Panc1 (cell line): ENCODE measurements around the gene UBE2D4.
"Not testable (repeated sequence)": the region's sequence is repeated elsewhere in the genome, so short reads cannot be mapped to it uniquely, and the experiment has no call there.

Source experiments
- CTCF ChIP-seq: fragments of 450-650 bp; IDR thresholded peaks from 2 replicates; pipeline ENCODE4 v1.5.1; 2017; ENCODE audit warnings: mild to moderate bottlenecking
- TCF7L2 ChIP-seq: IDR thresholded peaks from 2 replicates; pipeline ENCODE4 v1.6.1; 2011; ENCODE audit warnings: mild to moderate bottlenecking, low read depth, low read length, inconsistent platforms

- not testable (repeated sequence) for TF ChIP-seq CTCF, TCF7L2
Measured at GRCh38 chr7:43987476-43987875, 61.2 kb downstream of the UBE2D4 start.
